ENCODE measurements around the gene PTAFR.

DNA sequence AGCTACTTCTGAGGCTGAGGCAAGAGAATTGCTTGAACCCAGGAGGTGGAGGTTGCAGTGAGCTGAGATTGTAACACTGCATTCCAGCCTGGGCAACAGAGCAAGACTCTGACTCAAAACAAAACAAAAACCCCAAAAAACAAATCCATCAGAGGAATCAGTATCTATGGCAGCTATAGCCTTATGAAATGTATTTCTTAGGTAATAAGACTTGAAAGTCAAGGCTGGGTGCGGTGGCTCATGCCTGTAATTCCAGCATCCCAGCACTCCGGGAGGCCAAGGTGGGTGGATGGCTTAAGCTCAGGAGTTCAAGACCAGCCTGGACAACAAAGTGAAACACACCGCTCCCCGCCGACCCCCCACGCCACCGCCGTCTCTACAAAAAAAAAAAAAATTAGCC, 56.9 kb downstream of the PTAFR start:
- no peak for TF ChIP-seq POLR2AphosphoS5 (IDR thresholded peaks at IDR 0.05)
- TF ChIP-seq, protein P1, sequence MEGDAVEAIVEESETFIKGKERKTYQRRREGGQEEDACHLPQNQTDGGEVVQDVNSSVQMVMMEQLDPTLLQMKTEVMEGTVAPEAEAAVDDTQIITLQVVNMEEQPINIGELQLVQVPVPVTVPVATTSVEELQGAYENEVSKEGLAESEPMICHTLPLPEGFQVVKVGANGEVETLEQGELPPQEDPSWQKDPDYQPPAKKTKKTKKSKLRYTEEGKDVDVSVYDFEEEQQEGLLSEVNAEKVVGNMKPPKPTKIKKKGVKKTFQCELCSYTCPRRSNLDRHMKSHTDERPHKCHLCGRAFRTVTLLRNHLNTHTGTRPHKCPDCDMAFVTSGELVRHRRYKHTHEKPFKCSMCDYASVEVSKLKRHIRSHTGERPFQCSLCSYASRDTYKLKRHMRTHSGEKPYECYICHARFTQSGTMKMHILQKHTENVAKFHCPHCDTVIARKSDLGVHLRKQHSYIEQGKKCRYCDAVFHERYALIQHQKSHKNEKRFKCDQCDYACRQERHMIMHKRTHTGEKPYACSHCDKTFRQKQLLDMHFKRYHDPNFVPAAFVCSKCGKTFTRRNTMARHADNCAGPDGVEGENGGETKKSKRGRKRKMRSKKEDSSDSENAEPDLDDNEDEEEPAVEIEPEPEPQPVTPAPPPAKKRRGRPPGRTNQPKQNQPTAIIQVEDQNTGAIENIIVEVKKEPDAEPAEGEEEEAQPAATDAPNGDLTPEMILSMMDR (IDR thresholded peaks at IDR 0.05) = no peak
- no peak for TF ChIP-seq EP300 (IDR thresholded peaks at IDR 0.05)
- TF ChIP-seq POLR2A (IDR thresholded peaks at IDR 0.05) = no peak
